H9 (cell line): ENCODE data around the gene ANKRD55. TPM values are rescaled to one million over a fixed set of nuclear protein-coding genes. Genes with fewer than 3 reads are reported as not detected.

Experiments
- DNase-seq: peaks from one replicate; pipeline ENCODE4 v3.0.0-alpha.2; 2017
- H2AFZ ChIP-seq: one replicate; pipeline ENCODE4 v1.6.1; 2013; ENCODE audit warnings: mild to moderate bottlenecking, low read length, control low read depth, moderate library complexity
- H2AK5ac ChIP-seq: 2 replicates; pipeline ENCODE4 v1.6.1; 2013; ENCODE audit warnings: low read length, control low read depth, mixed read lengths; ENCODE audit not compliant: insufficient read length
- H2BK120ac ChIP-seq: one replicate; pipeline ENCODE4 v1.6.1; 2013; ENCODE audit warnings: low read depth, mild to moderate bottlenecking, low read length, control low read depth, inconsistent platforms; ENCODE audit not compliant: poor library complexity, severe bottlenecking
- H2BK12ac ChIP-seq: 2 replicates; pipeline ENCODE4 v1.6.1; 2013; ENCODE audit warnings: low read length, control low read depth, mixed read lengths, low read depth; ENCODE audit not compliant: insufficient read length
- H2BK15ac ChIP-seq: 2 replicates; pipeline ENCODE4 v1.6.1; 2013; ENCODE audit warnings: low read depth, low read length, control low read depth
- H2BK20ac ChIP-seq: one replicate; pipeline ENCODE4 v1.6.1; 2013; ENCODE audit warnings: low read depth, mild to moderate bottlenecking, low read length, control low read depth, inconsistent platforms; ENCODE audit not compliant: poor library complexity, severe bottlenecking
- H2BK5ac ChIP-seq: 2 replicates; pipeline ENCODE4 v1.6.1; 2013; ENCODE audit warnings: low read length, control low read depth, mixed read lengths; ENCODE audit not compliant: insufficient read length
- H3K14ac ChIP-seq: 2 replicates; pipeline ENCODE4 v1.6.1; 2013; ENCODE audit warnings: low read length, control low read depth; ENCODE audit not compliant: insufficient read depth
- H3K18ac ChIP-seq: 2 replicates; pipeline ENCODE4 v1.6.1; 2013; ENCODE audit warnings: low read depth, mild to moderate bottlenecking, mixed read lengths, low read length, control low read depth; ENCODE audit not compliant: insufficient read length
- H3K23ac ChIP-seq: 2 replicates; pipeline ENCODE4 v1.6.1; 2013; ENCODE audit warnings: low read length, control low read depth, mixed read lengths, low read depth; ENCODE audit not compliant: insufficient read length
- H3K23me2 ChIP-seq: 2 replicates; pipeline ENCODE4 v1.6.1; 2013; ENCODE audit warnings: low read depth, mild to moderate bottlenecking, mixed read lengths, low read length, control low read depth; ENCODE audit not compliant: insufficient read length, poor library complexity, severe bottlenecking
- H3K27ac ChIP-seq: 2 replicates; pipeline ENCODE4 v1.5.1; 2013; ENCODE audit warnings: low read length, control low read depth, mixed read lengths, low read depth; ENCODE audit not compliant: insufficient read length
- H3K27me3 ChIP-seq: 2 replicates; pipeline ENCODE4 v1.6.1; 2013; ENCODE audit warnings: low read length, control low read depth, inconsistent platforms; ENCODE audit not compliant: insufficient read depth
- H3K4ac ChIP-seq: 2 replicates; pipeline ENCODE4 v1.6.1; 2013; ENCODE audit warnings: low read depth, mild to moderate bottlenecking, control low read depth, inconsistent platforms, low read length, moderate library complexity
- H3K4me1 ChIP-seq: 2 replicates; pipeline ENCODE4 v1.6.1; 2013; ENCODE audit warnings: low read length, control low read depth, inconsistent platforms; ENCODE audit not compliant: insufficient read depth
- H3K4me2 ChIP-seq: 2 replicates; pipeline ENCODE4 v1.6.1; 2013; ENCODE audit warnings: low read length, control low read depth, mixed read lengths; ENCODE audit not compliant: insufficient read length, insufficient read depth
- H3K56ac ChIP-seq: 2 replicates; pipeline ENCODE4 v1.6.1; 2013; ENCODE audit warnings: low read depth, mild to moderate bottlenecking, mixed read lengths, low read length, control low read depth; ENCODE audit not compliant: insufficient read length
- H3K79me1 ChIP-seq: 2 replicates; pipeline ENCODE4 v1.6.1; 2013; ENCODE audit warnings: low read depth, mild to moderate bottlenecking, moderate library complexity, low read length, control low read depth, inconsistent platforms; ENCODE audit not compliant: insufficient read depth, poor library complexity, severe bottlenecking
- H3K79me2 ChIP-seq: 2 replicates; pipeline ENCODE4 v1.6.1; 2013; ENCODE audit warnings: low read length, control low read depth, inconsistent platforms; ENCODE audit not compliant: insufficient read depth
- H3K9ac ChIP-seq: 2 replicates; pipeline ENCODE4 v1.6.1; 2013; ENCODE audit warnings: low read length, control low read depth, mixed read lengths; ENCODE audit not compliant: insufficient read length; ENCODE audit errors: extremely low read depth
- H3K9me3 ChIP-seq: one replicate; pipeline ENCODE4 v1.6.1; 2013; ENCODE audit warnings: low read depth, low read length, inconsistent platforms; ENCODE audit not compliant: control insufficient read depth
- H3T11ph ChIP-seq: one replicate; pipeline ENCODE4 v1.6.1; 2013; ENCODE audit warnings: mild to moderate bottlenecking, low read length, control low read depth, inconsistent platforms
- H4K20me1 ChIP-seq: one replicate; pipeline ENCODE4 v1.6.1; 2013; ENCODE audit not compliant: control insufficient read depth, insufficient read length, insufficient read depth
- H4K5ac ChIP-seq: 2 replicates; pipeline ENCODE4 v1.6.1; 2013; ENCODE audit warnings: low read depth, mild to moderate bottlenecking, mixed read lengths, low read length, control low read depth; ENCODE audit not compliant: insufficient read length
- H4K8ac ChIP-seq: replicated peaks from 2 replicates; pipeline ENCODE4 v1.6.1; 2013; ENCODE audit warnings: low read length, control low read depth, mixed read lengths, low read depth; ENCODE audit not compliant: insufficient read length
- H4K91ac ChIP-seq: 2 replicates; pipeline ENCODE4 v1.6.1; 2013; ENCODE audit warnings: low read depth, mild to moderate bottlenecking, moderate library complexity, mixed read lengths, low read length, control low read depth; ENCODE audit not compliant: insufficient read length
- H3K27ac Mint-ChIP-seq, 3 experiments: 2 replicates in 2 of 3; 3 replicates in 1 of 3; pipeline ENCODE4 v1.8.0; 2020 to 2021; ENCODE audit warnings: mixed read lengths in 3 of 3, mild to moderate bottlenecking in 1 of 3, moderate library complexity in 1 of 3
- H3K27me3 Mint-ChIP-seq: 2 replicates; pipeline ENCODE4 v1.8.0; 2021; ENCODE audit warnings: low read depth, mild to moderate bottlenecking, moderate library complexity, mixed read lengths
- H3K36me3 Mint-ChIP-seq, 3 experiments: 2 replicates in 2 of 3; 3 replicates in 1 of 3; pipeline ENCODE4 v1.8.0; 2020 to 2021; ENCODE audit warnings: low read depth in 3 of 3, mixed read lengths in 3 of 3; ENCODE audit not compliant: insufficient read depth in 1 of 3
- H3K4me1 Mint-ChIP-seq, 2 experiments: 2 replicates each; pipeline ENCODE4 v1.8.0; 2020; ENCODE audit warnings: mixed read lengths in 2 of 2
- H3K4me3 Mint-ChIP-seq, 2 experiments: 2 replicates in 1 of 2; 3 replicates in 1 of 2; pipeline ENCODE4 v1.8.0; 2020 to 2021; ENCODE audit warnings: mild to moderate bottlenecking in 2 of 2, mixed read lengths in 2 of 2, moderate library complexity in 1 of 2
- H3K9me3 Mint-ChIP-seq, 2 experiments: 2 replicates in 1 of 2; 3 replicates in 1 of 2; pipeline ENCODE4 v1.8.0; 2020; ENCODE audit warnings: mild to moderate bottlenecking in 2 of 2, mixed read lengths in 2 of 2, moderate library complexity in 1 of 2
- WGBS: extraction: QIAGEN DNeasy Blood & Tissue Kit; methylation state at CpG from one replicate; pipeline ENCODE4 v1.1.7; 2013; ENCODE audit warnings: missing lambda C conversion rate, low lambda C conversion rate, mixed read lengths; ENCODE audit not compliant: insufficient read length; ENCODE audit errors: extremely low coverage; 5-methylcytosine and 5-hydroxymethylcytosine counted together
- total RNA-seq: library from RNA; stranded (reverse); gene quantifications from 2 replicates; pipeline ENCODE4 v1.2.1, GENCODE V29; 2021
- TF ChIP-seq, protein P1 (sequence below): fragments of 200-600 bp; sonication (generic); conservative IDR thresholded peaks from 3 replicates; pipeline ENCODE4 v1.8.0; 2021; ENCODE audit warnings: antibody characterized with exemption, mild to moderate bottlenecking

Gene ANKRD55
- total RNA-seq, 1 experiment from 2014 or later, result not detected

- H2BK15ac ChIP-seq, result no peak overlapping the region
- Mint-ChIP-seq H3K27ac (no peak overlapping the region), H3K27me3 (no peaks in the 10 kb centered on the region), H3K4me3 (no peak overlapping the region), H3K36me3 (no peaks in the 10 kb centered on the region; a peak in 1 of 7 replicates), H3K4me1 (no peaks in the 10 kb centered on the region), H3K9me3 (no peaks in the 10 kb centered on the region)
- no peak overlapping the region for H2BK5ac ChIP-seq
- no peak overlapping the region for H3K56ac ChIP-seq
- H2BK20ac ChIP-seq, result no peak overlapping the region
- H3K23me2 ChIP-seq, result no peaks in the 10 kb centered on the region
- no peak overlapping the region for H4K8ac ChIP-seq
- H3K18ac ChIP-seq, result no peak overlapping the region
- no peak overlapping the region for H3K9ac ChIP-seq
- no peak overlapping the region for H3K27ac ChIP-seq
- H3K9me3 ChIP-seq, result no peaks in the 10 kb centered on the region
- no CpG with 5 or more reads among the region's 2 CpGs for WGBS
- no peak overlapping the region for H3K14ac ChIP-seq
- no peak overlapping the region for H4K5ac ChIP-seq
- no peak overlapping the region for H3K4me2 ChIP-seq
- no peak overlapping the region for H3K23ac ChIP-seq
- no peaks in the 10 kb centered on the region for H3K27me3 ChIP-seq
- no peaks in the 10 kb centered on the region for H4K20me1 ChIP-seq
- H4K91ac ChIP-seq, result no peak overlapping the region
- no peak for DNase-seq
- H2AK5ac ChIP-seq, result no peak overlapping the region
- H2BK12ac ChIP-seq, result no peak overlapping the region
- no peaks in the 10 kb centered on the region for H3K79me2 ChIP-seq
- no peaks in the 10 kb centered on the region for H3K4me1 ChIP-seq
- no peaks in the 10 kb centered on the region for H3K79me1 ChIP-seq
- H3K4ac ChIP-seq, result no peak overlapping the region
- H2AFZ ChIP-seq, result no peak overlapping the region
- TF ChIP-seq, protein P1, sequence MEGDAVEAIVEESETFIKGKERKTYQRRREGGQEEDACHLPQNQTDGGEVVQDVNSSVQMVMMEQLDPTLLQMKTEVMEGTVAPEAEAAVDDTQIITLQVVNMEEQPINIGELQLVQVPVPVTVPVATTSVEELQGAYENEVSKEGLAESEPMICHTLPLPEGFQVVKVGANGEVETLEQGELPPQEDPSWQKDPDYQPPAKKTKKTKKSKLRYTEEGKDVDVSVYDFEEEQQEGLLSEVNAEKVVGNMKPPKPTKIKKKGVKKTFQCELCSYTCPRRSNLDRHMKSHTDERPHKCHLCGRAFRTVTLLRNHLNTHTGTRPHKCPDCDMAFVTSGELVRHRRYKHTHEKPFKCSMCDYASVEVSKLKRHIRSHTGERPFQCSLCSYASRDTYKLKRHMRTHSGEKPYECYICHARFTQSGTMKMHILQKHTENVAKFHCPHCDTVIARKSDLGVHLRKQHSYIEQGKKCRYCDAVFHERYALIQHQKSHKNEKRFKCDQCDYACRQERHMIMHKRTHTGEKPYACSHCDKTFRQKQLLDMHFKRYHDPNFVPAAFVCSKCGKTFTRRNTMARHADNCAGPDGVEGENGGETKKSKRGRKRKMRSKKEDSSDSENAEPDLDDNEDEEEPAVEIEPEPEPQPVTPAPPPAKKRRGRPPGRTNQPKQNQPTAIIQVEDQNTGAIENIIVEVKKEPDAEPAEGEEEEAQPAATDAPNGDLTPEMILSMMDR, result no peak
- no peak overlapping the region for H3T11ph ChIP-seq
- no peak overlapping the region for H2BK120ac ChIP-seq
Observed at GRCh38 chr5:56207537-56207936, 25.6 kb downstream of the ANKRD55 start.
